Dendritic cell treated with granulocyte-macrophage colony-stimulating factor and Interleukin-4, amounts not matched to agents 40 ng/mL and 50 ng/mL, for 4 days (primary cell): Measurements from ENCODE around the gene PDIA5.

Experiments
- H3K27ac Mint-ChIP-seq: one replicate; pipeline ENCODE4 v1.8.0; 2022; ENCODE audit warnings: mild to moderate bottlenecking, mixed read lengths
- H3K27me3 Mint-ChIP-seq: one replicate; pipeline ENCODE4 v1.8.0; 2022; ENCODE audit warnings: mild to moderate bottlenecking, mixed read lengths
- H3K36me3 Mint-ChIP-seq: one replicate; pipeline ENCODE4 v1.8.0; 2022; ENCODE audit warnings: low read depth, mixed read lengths
- H3K4me1 Mint-ChIP-seq: one replicate; pipeline ENCODE4 v1.8.0; 2022; ENCODE audit warnings: low read depth, mixed read lengths
- H3K4me3 Mint-ChIP-seq: one replicate; pipeline ENCODE4 v1.8.0; 2022; ENCODE audit warnings: mild to moderate bottlenecking, moderate library complexity, mixed read lengths
- H3K9me3 Mint-ChIP-seq: one replicate; pipeline ENCODE4 v1.8.0; 2022; ENCODE audit warnings: mixed read lengths
- intact Hi-C: fragments of 100-400 bp; cut with micrococcal nuclease; formaldehyde crosslinking; loops from one replicate; pipeline ENCODE4 v1.15.0; 2022

Gene PDIA5

DNA sequence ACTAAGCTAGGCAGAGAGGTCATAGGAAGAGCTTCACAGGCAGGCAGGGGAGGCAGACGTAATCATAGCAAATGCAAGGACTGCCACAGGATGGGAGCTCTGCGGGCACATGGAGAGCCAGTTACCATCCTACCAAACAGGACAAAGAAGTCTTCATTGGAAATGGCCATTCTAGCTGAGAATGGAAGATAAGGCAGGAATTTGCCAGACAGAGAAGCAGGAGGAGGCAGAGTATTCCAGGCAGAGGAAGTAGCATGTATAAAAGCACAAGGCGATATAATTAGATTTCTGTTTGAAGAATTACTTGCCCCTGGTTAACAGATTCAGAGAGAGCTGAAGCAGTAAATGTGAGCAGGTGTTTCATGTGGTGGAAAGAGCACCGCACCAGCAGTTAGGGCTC, 35.8 kb upstream of the PDIA5 start:
- Mint-ChIP-seq H3K4me3 (no peak overlapping the region), H3K36me3 (no peaks in the 10 kb centered on the region), H3K9me3 (no peaks in the 10 kb centered on the region), H3K27me3 (peaks cover 36% of the 10 kb centered on the region), H3K4me1 (peaks cover 18% of the 10 kb centered on the region), H3K27ac (no peak overlapping the region)
- intact Hi-C loops = no loop called here

- Mint-ChIP-seq H3K4me1 (peaks cover 15% of the 10 kb centered on the region), H3K36me3 (no peaks in the 10 kb centered on the region), H3K27me3 (peaks cover 27% of the 10 kb centered on the region), H3K27ac (no peak overlapping the region), H3K9me3 (no peaks in the 10 kb centered on the region), H3K4me3 (no peak overlapping the region)
- intact Hi-C loops = no loop called here
Observed at GRCh38 chr3:123032057-123032456, 34.8 kb upstream of the PDIA5 start.

- H3K9me3 Mint-ChIP-seq = no peaks in the 10 kb centered on the region
- peaks cover 14% of the 10 kb centered on the region for H3K4me1 Mint-ChIP-seq
- intact Hi-C loops = no loop called here
- H3K4me3 Mint-ChIP-seq = no peak overlapping the region
- H3K27me3 Mint-ChIP-seq = peaks cover 10% of the 10 kb centered on the region
- H3K27ac Mint-ChIP-seq = no peak overlapping the region
- H3K36me3 Mint-ChIP-seq = no peaks in the 10 kb centered on the region
Observed at GRCh38 chr3:123034120-123034519, 32.7 kb upstream of the PDIA5 start.

DNA sequence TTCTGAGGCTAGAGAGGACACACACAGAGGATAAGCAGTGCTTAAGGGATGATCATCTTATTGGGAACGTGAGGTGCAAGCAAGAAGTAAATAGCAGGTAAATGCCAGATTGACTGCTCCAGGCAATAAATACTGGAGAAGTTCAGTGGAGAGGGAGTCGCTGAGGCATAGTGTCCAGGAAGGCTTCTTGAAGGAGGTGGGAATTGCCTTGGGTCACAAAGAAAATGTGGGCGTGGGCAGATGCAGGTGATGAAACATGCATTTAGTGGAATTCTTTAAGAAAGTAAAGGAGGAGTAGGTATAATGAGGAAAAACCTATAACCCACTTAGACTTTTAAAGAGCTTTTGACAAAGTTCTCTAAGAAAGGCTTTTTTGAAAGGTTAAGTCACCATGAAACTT, 31.8 kb upstream of the PDIA5 start:
- no peaks in the 10 kb centered on the region for H3K9me3 Mint-ChIP-seq
- H3K36me3 Mint-ChIP-seq = no peaks in the 10 kb centered on the region
- intact Hi-C loops = no loop called here
- H3K4me1 Mint-ChIP-seq = peaks cover 14% of the 10 kb centered on the region
- H3K27ac Mint-ChIP-seq = no peak overlapping the region
- peaks cover 4% of the 10 kb centered on the region for H3K27me3 Mint-ChIP-seq
- H3K4me3 Mint-ChIP-seq = no peak overlapping the region

DNA sequence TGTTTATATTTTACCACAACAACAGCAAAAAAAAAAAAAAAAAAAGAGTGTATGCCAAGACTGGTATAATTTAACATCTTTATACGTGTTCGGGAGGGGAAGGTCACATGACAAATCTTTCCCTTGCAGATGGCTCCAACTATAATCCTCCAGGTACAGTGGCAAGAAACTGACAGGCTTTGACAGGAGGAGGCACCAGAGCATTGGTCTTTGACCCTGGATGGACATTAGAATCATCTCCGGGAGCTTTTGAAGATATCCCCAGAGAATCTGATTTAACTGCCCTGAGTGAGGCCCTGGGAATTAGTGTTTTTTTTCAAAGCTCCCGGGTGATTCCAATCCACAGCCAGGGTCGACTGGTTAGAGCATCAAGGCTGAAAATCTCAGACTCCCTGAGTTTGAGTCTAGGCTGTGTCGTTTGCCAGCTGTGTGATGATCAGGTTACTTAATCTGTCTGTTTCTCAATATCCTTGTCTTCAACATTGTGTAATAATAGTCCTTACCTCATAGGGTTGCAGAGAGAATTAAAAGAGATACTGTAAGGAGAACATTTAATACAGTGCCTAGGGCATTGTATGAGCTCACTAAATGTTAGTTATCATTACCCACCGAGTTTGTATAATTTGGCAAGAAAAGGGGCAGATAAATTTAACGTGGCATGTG, 30.3 kb upstream of the PDIA5 start:
- H3K9me3 Mint-ChIP-seq = no peaks in the 10 kb centered on the region
- H3K36me3 Mint-ChIP-seq = no peaks in the 10 kb centered on the region
- H3K27me3 Mint-ChIP-seq = peaks cover 7% of the 10 kb centered on the region
- no peak overlapping the region for H3K27ac Mint-ChIP-seq
- H3K4me3 Mint-ChIP-seq = no peak overlapping the region
- intact Hi-C loops = no loop called here
- H3K4me1 Mint-ChIP-seq = peaks cover 14% of the 10 kb centered on the region

GRCh38 chr3:123037015-123037375, 29.8 kb upstream of the PDIA5 start:
- no peaks in the 10 kb centered on the region for H3K36me3 Mint-ChIP-seq

GRCh38 chr3:123038751-123039150, 28.1 kb upstream of the PDIA5 start:
- intact Hi-C loops = no loop called here
- Mint-ChIP-seq H3K36me3 (no peaks in the 10 kb centered on the region), H3K4me3 (no peak overlapping the region), H3K27me3 (peaks cover 7% of the 10 kb centered on the region), H3K4me1 (peaks cover 14% of the 10 kb centered on the region), H3K27ac (no peak overlapping the region), H3K9me3 (no peaks in the 10 kb centered on the region)

More at GRCh38 chr3:123037015-123037375, 29.8 kb upstream of the PDIA5 start:
- H3K4me1 Mint-ChIP-seq = peaks cover 14% of the 10 kb centered on the region
- no peaks in the 10 kb centered on the region for H3K9me3 Mint-ChIP-seq
- no peak overlapping the region for H3K4me3 Mint-ChIP-seq
- intact Hi-C loops = no loop called here
- peaks cover 7% of the 10 kb centered on the region for H3K27me3 Mint-ChIP-seq
- H3K27ac Mint-ChIP-seq = no peak overlapping the region

- H3K27me3 Mint-ChIP-seq = peaks cover 7% of the 10 kb centered on the region
- no peaks in the 10 kb centered on the region for H3K9me3 Mint-ChIP-seq
- peaks cover 14% of the 10 kb centered on the region for H3K4me1 Mint-ChIP-seq
- intact Hi-C loops = no loop called here
- no peaks in the 10 kb centered on the region for H3K36me3 Mint-ChIP-seq
- no peak overlapping the region for H3K27ac Mint-ChIP-seq
- no peak overlapping the region for H3K4me3 Mint-ChIP-seq
Observed at GRCh38 chr3:123039178-123039577, 27.6 kb upstream of the PDIA5 start.

- H3K4me3 Mint-ChIP-seq = no peak overlapping the region
- H3K9me3 Mint-ChIP-seq = no peaks in the 10 kb centered on the region
- H3K27me3 Mint-ChIP-seq = peaks cover 9% of the 10 kb centered on the region
- no peak overlapping the region for H3K27ac Mint-ChIP-seq
- H3K4me1 Mint-ChIP-seq = peaks cover 3% of the 10 kb centered on the region
- H3K36me3 Mint-ChIP-seq = no peaks in the 10 kb centered on the region
- intact Hi-C loops = no loop called here
Observed at GRCh38 chr3:123042413-123042812, 24.4 kb upstream of the PDIA5 start.

- intact Hi-C loops = no loop called here
Observed at GRCh38 chr3:123044981-123045763, 21.7 kb upstream of the PDIA5 start.

GRCh38 chr3:123046262-123047061, 20.4 kb upstream of the PDIA5 start:
- H3K9me3 Mint-ChIP-seq = no peaks in the 10 kb centered on the region
- H3K27me3 Mint-ChIP-seq = peaks cover 2% of the 10 kb centered on the region
- H3K4me3 Mint-ChIP-seq = no peak overlapping the region
- H3K27ac Mint-ChIP-seq = no peak overlapping the region
- H3K36me3 Mint-ChIP-seq = no peaks in the 10 kb centered on the region
- intact Hi-C loops = no loop called here
- no peaks in the 10 kb centered on the region for H3K4me1 Mint-ChIP-seq

More at GRCh38 chr3:123044981-123045763, 21.7 kb upstream of the PDIA5 start:
- no peaks in the 10 kb centered on the region for H3K9me3 Mint-ChIP-seq
- no peak overlapping the region for H3K4me3 Mint-ChIP-seq
- peaks cover 5% of the 10 kb centered on the region for H3K27me3 Mint-ChIP-seq
- H3K4me1 Mint-ChIP-seq = no peaks in the 10 kb centered on the region
- no peaks in the 10 kb centered on the region for H3K36me3 Mint-ChIP-seq
- H3K27ac Mint-ChIP-seq = no peak overlapping the region

- peaks cover 2% of the 10 kb centered on the region for H3K27me3 Mint-ChIP-seq
- H3K9me3 Mint-ChIP-seq = no peaks in the 10 kb centered on the region
- H3K4me3 Mint-ChIP-seq = no peak overlapping the region
- intact Hi-C loops = no loop called here
- no peaks in the 10 kb centered on the region for H3K4me1 Mint-ChIP-seq
- H3K27ac Mint-ChIP-seq = no peak overlapping the region
- no peaks in the 10 kb centered on the region for H3K36me3 Mint-ChIP-seq
Observed at GRCh38 chr3:123047062-123047319, 19.8 kb upstream of the PDIA5 start.

DNA sequence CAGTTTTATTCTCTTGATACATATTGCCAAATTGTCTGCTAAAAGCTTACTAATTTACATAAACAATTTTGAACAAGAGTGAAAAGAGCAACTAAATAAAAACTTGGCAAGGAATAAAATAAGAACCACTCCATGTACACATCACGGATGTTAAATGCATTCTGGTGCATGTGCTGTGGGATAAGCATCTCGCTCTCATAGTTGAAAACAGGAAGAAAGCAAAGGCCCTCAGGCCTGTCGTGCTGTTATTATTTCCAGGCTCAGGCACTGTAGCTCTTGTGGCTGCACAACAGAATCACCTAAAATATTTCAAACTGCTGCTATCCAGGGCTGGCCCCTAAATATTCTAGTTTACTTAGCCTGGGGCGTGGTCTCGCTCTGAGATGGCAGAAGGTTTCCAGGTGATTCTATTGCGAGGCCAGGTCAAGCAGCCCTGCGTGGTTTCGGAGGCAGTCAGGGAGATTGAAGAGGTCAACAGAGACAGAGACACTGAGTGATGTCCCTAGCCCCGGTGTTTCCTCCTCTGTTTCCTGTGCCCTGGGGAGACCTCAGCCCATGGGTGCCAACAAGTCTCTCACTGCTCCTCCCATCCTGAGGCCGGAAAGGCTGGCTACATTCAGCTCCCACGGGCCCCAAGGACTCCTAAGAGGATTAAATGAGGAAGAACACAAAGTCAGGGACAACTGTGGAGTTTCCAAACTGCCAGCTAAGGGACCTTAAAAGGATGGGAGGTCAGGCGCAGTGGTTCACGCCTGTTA, 18.2 kb upstream of the PDIA5 start:
- peaks cover 4% of the 10 kb centered on the region for H3K27me3 Mint-ChIP-seq
- H3K27ac Mint-ChIP-seq = no peak overlapping the region
- no peak overlapping the region for H3K4me3 Mint-ChIP-seq
- no peaks in the 10 kb centered on the region for H3K36me3 Mint-ChIP-seq
- no peaks in the 10 kb centered on the region for H3K9me3 Mint-ChIP-seq
- H3K4me1 Mint-ChIP-seq = no peaks in the 10 kb centered on the region
- intact Hi-C loops = no loop called here

GRCh38 chr3:123050666-123051065, 16.2 kb upstream of the PDIA5 start:
- intact Hi-C loops = no loop called here
- H3K4me1 Mint-ChIP-seq = no peaks in the 10 kb centered on the region
- H3K36me3 Mint-ChIP-seq = no peaks in the 10 kb centered on the region
- no peak overlapping the region for H3K4me3 Mint-ChIP-seq
- no peaks in the 10 kb centered on the region for H3K9me3 Mint-ChIP-seq
- H3K27ac Mint-ChIP-seq = no peak overlapping the region
- peaks cover 8% of the 10 kb centered on the region for H3K27me3 Mint-ChIP-seq
